Body of pancreas (tissue), 4 donors: ENCODE data around the gene SELENBP1. TPM values are rescaled to one million over a fixed set of nuclear protein-coding genes. Genes with fewer than 3 reads are reported as not detected.

Experiments used
- ATAC-seq: fragments of 150-250 bp; one replicate; pipeline ENCODE4 v1.9.1; 2016
- DNase-seq, 4 donors: peaks; one replicate each; pipeline ENCODE4 v3.0.0-alpha.2; 2019
- H3K27ac ChIP-seq, 4 donors: fragments of 200-600 bp; sonication (generic); 1 replicate in 3 of 4; 2 replicates in 1 of 4; pipeline versions ENCODE4 v1.5.1 to v1.6.1; 2016 to 2019; ENCODE audit warnings: mild to moderate bottlenecking in 1 of 4, mixed read lengths in 1 of 4, moderate library complexity in 1 of 4
- H3K27me3 ChIP-seq, 2 donors: fragments of 200-600 bp; sonication (generic); one replicate each; pipeline ENCODE4 v1.6.0; 2016; ENCODE audit warnings: mild to moderate bottlenecking in 1 of 2
- H3K36me3 ChIP-seq, 2 donors: fragments of 200-600 bp; sonication (generic); replicated peaks in 1 of 2; 2 replicates each; pipeline ENCODE4 v1.5.1; 2016; ENCODE audit warnings: low read depth in 2 of 2; ENCODE audit not compliant: insufficient read depth in 1 of 2
- H3K4me1 ChIP-seq: fragments of 200-600 bp; sonication (generic); one replicate; pipeline ENCODE4 v1.6.0; 2016
- H3K4me3 ChIP-seq, 2 donors: fragments of 200-600 bp; sonication (generic); 1 replicate in 1 of 2; 2 replicates in 1 of 2; pipeline ENCODE4 v1.5.1; 2016 to 2019
- H3K9me3 ChIP-seq, 3 donors: fragments of 200-600 bp; sonication (generic); 1 replicate in 2 of 3; 2 replicates in 1 of 3; pipeline ENCODE4 v1.5.1; 2016
- CTCF ChIP-seq, 7 experiments: fragments of 450-650 bp in 4 of 7; fragments of 200-600 bp in 3 of 7; sonication (generic) in 3 of 7; IDR thresholded peaks; one replicate each; pipeline ENCODE4 v1.5.1; 2016 to 2019; ENCODE audit warnings: antibody characterized with exemption in 7 of 7
- POLR2A ChIP-seq, 3 donors: fragments of 450-650 bp; IDR thresholded peaks; one replicate each; pipeline ENCODE4 v1.6.1; 2016; ENCODE audit warnings: antibody characterized with exemption in 3 of 3, mild to moderate bottlenecking in 2 of 3
- WGBS, 2 donors: methylation state at CpG; one replicate each; pipeline ENCODE4 v1.1.5; 2017; 5-methylcytosine and 5-hydroxymethylcytosine counted together
- intact Hi-C: fragments of 100-400 bp; cut with DNase I; formaldehyde crosslinking; loops from one replicate; pipeline ENCODE4 v1.15.1; 2023
- total RNA-seq, 2 donors: library from RNA; depleted of rRNA; stranded (reverse); fragments of >200 nt; gene quantifications; one replicate each; pipeline ENCODE4 v1.1.0, GENCODE V29; 2016

Gene SELENBP1
- total RNA-seq, 2 donors from 2014 or later: 52.1 to 106 TPM

GRCh38 chr1:151368393-151369301 is 3.9 kb downstream of the SELENBP1 start:
- Histone ChIP-seq H3K27ac (no peak overlapping the region), H3K4me1 (peaks cover 40% of the 10 kb centered on the region), H3K9me3 (no peaks in the 10 kb centered on the region), H3K27me3 (no peaks in the 10 kb centered on the region), H3K4me3 (no peak overlapping the region), H3K36me3 (peaks cover 0 to 7% of the 10 kb centered on the region in 2 donors)
- TF ChIP-seq CTCF (IDR thresholded peaks at IDR 0.05): no peak
- no peak for TF ChIP-seq POLR2A (IDR thresholded peaks at IDR 0.05)
- intact Hi-C loops: no loop called here
- 90 to 96% methylated on average over 12 to 19 of the region's 20 CpGs for WGBS, 2 donors
- ATAC-seq (no peak), DNase-seq (no peak)

- H3K27ac ChIP-seq: no peak overlapping the region
- no peaks in the 10 kb centered on the region for H3K27me3 ChIP-seq
- ATAC-seq (no peak), DNase-seq (peak in 3 of 4 donors; percentile 17 to 51 (median 25))
- H3K36me3 ChIP-seq: peaks cover 0 to 7% of the 10 kb centered on the region in 2 donors
- 75 to 82% methylated on average over 4 to 8 of the region's 8 CpGs for WGBS, 2 donors
- H3K4me3 ChIP-seq: no peak overlapping the region
- intact Hi-C loops: no loop called here
- peaks cover 36% of the 10 kb centered on the region for H3K4me1 ChIP-seq
- no peak for TF ChIP-seq CTCF (IDR thresholded peaks at IDR 0.05)
- TF ChIP-seq POLR2A (IDR thresholded peaks at IDR 0.05): no peak
- H3K9me3 ChIP-seq: no peaks in the 10 kb centered on the region
Observed at GRCh38 chr1:151367658-151368392, 4.7 kb downstream of the SELENBP1 start.

- ATAC-seq: no peak
Observed at GRCh38 chr1:151364996-151365395, 7.5 kb downstream of the SELENBP1 start.

GRCh38 chr1:151362308-151363155 is 10.0 kb downstream of the SELENBP1 start:
- Histone ChIP-seq H3K27me3 (no peaks in the 10 kb centered on the region), H3K27ac (no peak overlapping the region), H3K36me3 (peaks cover 0 to 7% of the 10 kb centered on the region in 2 donors), H3K9me3 (no peaks in the 10 kb centered on the region), H3K4me3 (no peak overlapping the region), H3K4me1 (no peaks in the 10 kb centered on the region)
- 89 to 97% methylated on average over 2 to 3 of the region's 3 CpGs for WGBS, 2 donors
- TF ChIP-seq POLR2A (IDR thresholded peaks at IDR 0.05) (no peak), CTCF (IDR thresholded peaks at IDR 0.05) (no peak)
- DNase-seq (no peak), ATAC-seq (no peak)
- intact Hi-C loops: no loop called here

More at GRCh38 chr1:151364996-151365395, 7.5 kb downstream of the SELENBP1 start:
- no peak for TF ChIP-seq POLR2A (IDR thresholded peaks at IDR 0.05)
- Histone ChIP-seq H3K4me3 (no peak overlapping the region), H3K27ac (no peak overlapping the region), H3K27me3 (no peaks in the 10 kb centered on the region), H3K4me1 (peaks cover 8% of the 10 kb centered on the region), H3K9me3 (no peaks in the 10 kb centered on the region), H3K36me3 (peaks cover 0 to 7% of the 10 kb centered on the region in 2 donors)
- DNase-seq: no peak
- intact Hi-C loops: no loop called here
- 83 to 88% methylated on average over 2 to 4 of the region's 4 CpGs for WGBS, 2 donors
